ENCODE measurements around the gene ZNF276.

GRCh38 chr16:89785523-89786155 lies 64.3 kb downstream of the ZNF276 start:
- TF ChIP-seq CTCF (IDR thresholded peaks at IDR 0.05): no peak
- no peak for TF ChIP-seq MAX (IDR thresholded peaks at IDR 0.05; ENCODE audit: low read depth)
- TF ChIP-seq TCF12 (IDR thresholded peaks at IDR 0.05): no peak

Data from SK-N-SH (cell line).